T-helper 1 cell treated with Interleukin-12 subunit alpha and Interleukin-12 subunit beta and Interleukin-4 antibody, amounts not matched to agents 30 ng/mL and 1 ng/mL, for 36 hours (primary cell): ENCODE measurements around the gene ECHDC3. TPM values are rescaled to one million over a fixed set of nuclear protein-coding genes. Genes with fewer than 3 reads are reported as not detected.

ENCODE experiments used
- intact Hi-C: fragments of 100-400 bp; cut with micrococcal nuclease; formaldehyde crosslinking; loops from one replicate; pipeline ENCODE4 v1.15.1; 2024
- total RNA-seq: library from RNA; stranded (reverse); gene quantifications from 2 replicates; pipeline ENCODE4 v1.2.3, GENCODE V29; 2022

Gene ECHDC3
- total RNA-seq, 1 donor from 2014 or later = 0.49 TPM

DNA sequence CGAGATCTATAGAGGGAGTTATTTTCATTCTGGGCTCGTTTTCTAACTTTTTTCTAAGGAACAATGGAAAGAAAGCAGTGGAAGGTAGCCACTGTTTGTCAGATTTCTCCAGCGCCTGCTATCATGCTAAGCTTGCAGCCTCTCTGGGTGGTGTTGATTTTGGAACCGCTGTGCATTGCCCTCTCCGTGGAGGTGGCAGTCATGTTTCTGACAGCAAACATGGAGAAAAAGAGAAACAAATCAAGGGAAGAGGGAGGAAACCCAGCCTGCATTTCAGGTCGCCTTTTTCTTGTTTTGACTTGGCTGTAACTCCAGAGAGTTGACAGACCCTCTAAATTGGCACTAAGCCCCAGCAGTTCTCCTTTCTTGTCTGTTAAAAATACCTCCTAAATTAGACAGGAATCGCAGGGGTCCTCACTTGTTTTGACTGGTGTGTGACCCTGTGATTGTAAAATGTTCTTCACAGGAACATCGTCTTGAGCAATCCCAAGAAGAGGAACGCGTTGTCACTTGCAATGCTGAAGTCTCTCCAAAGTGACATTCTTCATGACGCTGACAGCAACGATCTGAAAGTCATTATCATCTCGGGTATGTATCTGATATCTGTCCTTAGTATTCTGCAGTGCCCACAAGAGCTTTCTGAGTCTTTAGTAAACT, 4.8 kb downstream of the ECHDC3 start:
- intact Hi-C loops = no loop called here

GRCh38 chr10:11748866-11749265, 6.7 kb downstream of the ECHDC3 start:
- intact Hi-C loops = no loop called here

GRCh38 chr10:11750420-11750819, 8.2 kb downstream of the ECHDC3 start:
- intact Hi-C loops = loop anchor here (10.0 kb wide), 1 partner anchor 416 kb away; no protein-coding TSS in a partner anchor

- intact Hi-C loops = loop anchor here (10.0 kb wide), 1 partner anchor 419 kb away; no protein-coding TSS in a partner anchor
These were observed 12.0 kb downstream of the ECHDC3 start for GRCh38 chr10:11754173-11754572.

DNA sequence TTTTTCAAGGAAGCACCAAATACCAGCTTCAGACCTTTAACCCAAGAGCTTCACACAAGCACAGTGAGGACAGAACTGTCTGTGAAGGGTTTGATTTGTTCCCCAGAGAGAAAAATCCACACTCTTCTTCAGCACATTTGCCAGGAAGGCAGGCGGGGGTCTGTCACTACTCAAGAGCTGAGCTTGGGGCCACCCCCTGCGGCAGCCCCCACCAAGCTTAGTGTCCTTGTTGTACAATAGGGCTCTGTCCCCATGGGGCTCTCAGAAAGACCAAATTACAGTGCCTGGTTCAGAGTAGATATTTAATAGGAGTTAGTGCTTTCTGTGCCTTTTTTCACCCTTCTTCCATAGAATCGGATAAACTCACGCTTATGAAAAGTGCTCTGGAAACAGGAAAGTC, 12.4 kb downstream of the ECHDC3 start:
- intact Hi-C loops = loop anchor here (10.0 kb wide), 1 partner anchor 420 kb away; no protein-coding TSS in a partner anchor

DNA sequence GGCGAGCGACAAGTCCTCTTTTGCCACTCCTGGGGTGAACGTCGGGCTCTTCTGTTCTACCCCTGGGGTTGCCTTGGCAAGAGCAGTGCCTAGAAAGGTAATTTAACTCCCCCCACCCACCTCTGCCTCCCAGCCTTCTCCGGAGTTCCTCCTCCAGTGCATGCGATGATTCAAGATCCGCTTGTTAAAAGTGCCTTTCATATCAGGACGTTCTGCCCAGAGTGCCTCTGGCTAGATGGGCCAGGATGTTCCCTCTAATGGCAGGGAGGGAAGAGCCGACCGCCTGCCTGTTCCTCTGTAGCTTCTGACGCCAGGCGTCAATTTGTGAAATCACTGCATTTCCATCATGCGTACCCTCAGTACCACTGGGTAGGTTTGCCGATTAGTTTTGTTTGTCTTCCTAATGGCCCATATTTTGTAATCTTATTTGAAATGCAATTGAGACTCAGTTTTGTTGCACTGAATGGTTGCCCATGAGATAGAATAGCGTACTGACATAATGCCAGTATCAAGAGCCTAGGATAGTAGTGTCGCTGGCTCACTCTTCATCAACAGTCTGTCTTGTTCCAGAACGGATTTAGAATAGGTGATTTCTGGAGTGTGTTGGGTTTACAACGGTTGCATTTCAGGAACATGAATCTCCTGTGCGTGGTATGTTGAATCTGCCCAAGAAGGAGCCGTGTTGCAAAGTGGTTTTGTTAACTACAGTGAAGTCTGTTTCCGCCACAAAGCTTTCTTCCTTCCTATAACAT, 13.5 kb downstream of the ECHDC3 start:
- intact Hi-C loops = loop anchor here (10.0 kb wide), 1 partner anchor 421 kb away; no protein-coding TSS in a partner anchor

DNA sequence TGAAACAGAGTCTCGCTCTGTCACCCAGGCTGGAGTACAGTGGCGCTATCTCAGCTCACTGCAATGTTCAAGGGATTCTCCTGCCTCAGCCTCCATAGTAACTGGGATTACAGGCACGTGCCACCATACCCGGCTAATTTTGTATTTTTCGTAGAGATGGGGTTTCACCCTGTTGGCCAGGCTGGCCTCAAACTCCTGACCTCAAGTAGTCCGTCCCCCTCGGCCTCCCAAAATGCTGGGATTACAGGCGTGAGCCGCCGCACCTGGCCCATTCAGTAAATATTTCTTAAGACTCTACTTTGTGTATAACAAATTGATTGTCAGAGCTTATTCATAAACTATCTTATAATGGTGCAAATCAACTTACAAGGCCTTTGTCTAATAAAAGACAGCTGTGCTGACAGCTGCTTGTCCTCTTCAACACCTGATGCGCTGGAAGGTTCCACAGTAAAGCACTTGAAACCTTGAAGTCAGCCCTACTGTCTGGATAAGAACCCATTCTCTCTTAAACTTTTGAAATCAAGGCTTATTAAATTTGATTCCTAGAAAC, 14.7 kb downstream of the ECHDC3 start:
- intact Hi-C loops = loop anchor here (10.0 kb wide), 1 partner anchor 422 kb away; no protein-coding TSS in a partner anchor

DNA sequence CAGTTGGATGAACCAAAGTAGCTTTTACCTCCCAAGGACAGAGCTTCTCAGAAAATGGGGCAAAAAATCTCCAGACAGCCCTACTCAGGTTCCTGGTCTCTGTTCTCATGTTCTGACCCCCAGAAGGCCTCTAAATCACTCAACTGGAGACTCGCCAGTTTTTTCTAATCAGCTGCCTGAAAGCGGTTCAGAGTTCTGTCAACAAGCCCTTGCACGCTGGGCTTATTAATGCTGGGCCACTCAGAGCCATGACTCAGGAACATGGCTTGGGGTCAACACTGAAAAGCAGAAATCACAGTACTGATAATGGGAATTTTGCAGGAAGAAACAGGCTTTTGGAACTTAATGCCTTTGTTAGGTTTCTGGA, 15.3 kb downstream of the ECHDC3 start:
- intact Hi-C loops = loop anchor here (10.0 kb wide), 1 partner anchor 423 kb away; no protein-coding TSS in a partner anchor

GRCh38 chr10:11757821-11758463, 15.8 kb downstream of the ECHDC3 start:
- intact Hi-C loops = loop anchor here (1.0 to 10.0 kb wide), 5 partner anchors 33 to 423 kb away; no protein-coding TSS in a partner anchor

DNA sequence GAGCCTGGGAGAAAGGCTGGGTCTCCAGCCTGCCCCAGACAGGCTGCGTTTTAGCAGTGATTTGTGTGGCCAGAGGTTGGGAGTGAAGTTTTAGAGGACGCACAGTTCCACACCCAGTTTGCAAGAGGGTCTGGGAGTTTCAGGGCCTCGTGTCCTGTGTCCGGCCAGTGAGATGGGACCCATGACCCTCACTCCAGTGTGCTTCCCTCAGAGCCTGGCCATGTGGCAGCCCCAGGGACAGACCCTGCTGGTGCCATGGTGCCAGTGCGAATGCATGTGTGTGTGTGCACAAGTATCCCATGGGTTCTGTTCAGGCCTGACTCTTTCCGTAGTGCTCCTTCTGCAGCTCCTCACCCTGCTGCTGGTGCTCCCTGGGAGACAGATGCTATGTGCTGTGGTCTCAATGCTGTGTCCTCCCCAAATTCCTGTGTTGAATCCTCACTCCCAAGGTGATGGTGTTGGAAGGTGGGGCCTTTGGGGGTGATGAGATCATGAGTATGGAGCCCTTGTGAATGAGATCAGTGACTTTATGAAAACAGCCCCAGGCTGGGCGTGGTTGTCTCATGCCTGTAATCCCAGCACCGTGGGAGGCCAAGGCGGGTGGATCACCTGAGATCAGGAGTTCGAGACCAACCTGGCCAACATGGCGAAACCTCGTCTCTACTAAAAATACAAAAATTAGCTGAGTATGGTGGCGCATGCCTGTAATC, 16.5 kb downstream of the ECHDC3 start:
- intact Hi-C loops = loop anchor here (1.0 to 10.0 kb wide), 5 partner anchors 33 to 424 kb away; no protein-coding TSS in a partner anchor

DNA sequence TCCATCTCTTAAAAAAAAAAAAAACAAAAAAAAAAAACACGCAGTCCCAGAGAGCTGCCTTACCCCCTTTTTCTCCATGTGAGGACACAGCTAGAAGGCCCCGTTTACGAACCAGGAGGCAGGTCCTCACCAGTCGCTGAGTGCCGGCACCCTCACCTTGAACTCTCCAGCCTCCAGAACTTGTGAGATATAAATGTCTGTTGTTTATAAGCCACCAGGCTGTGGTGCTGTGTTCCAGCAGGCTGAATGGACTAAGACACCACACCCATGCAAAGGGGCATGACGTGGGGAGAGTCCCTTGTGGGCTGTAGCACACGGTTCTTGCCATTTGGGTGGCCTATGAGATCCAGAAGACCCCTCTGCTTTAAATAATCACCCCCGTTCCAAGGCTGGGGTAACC, 17.2 kb downstream of the ECHDC3 start:
- intact Hi-C loops = loop anchor here (10.0 kb wide), 1 partner anchor 425 kb away; no protein-coding TSS in a partner anchor

GRCh38 chr10:11760151-11760550, 18.0 kb downstream of the ECHDC3 start:
- intact Hi-C loops = no loop called here

DNA sequence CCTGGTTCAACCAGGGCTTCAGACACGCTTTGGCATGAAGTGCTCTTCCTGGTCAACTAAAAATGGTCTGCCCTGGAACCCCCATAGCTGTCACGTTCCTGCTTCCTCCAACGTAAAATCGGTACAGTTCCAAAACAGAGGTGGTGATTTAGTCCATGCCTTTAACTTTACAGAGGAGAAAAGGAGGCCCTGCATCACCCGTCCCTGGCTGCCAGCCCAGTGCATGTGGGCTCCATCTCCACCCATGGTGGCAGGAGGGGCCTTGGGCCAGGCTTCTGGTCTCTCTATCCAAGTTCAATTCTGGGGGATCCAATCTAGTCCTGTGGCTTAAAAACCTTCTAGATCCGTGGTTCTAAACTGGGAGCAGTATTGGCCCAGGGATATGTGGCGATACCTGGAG, 18.7 kb downstream of the ECHDC3 start:
- intact Hi-C loops = no loop called here

GRCh38 chr10:11761431-11761830, 19.2 kb downstream of the ECHDC3 start:
- intact Hi-C loops = no loop called here

GRCh38 chr10:11762706-11763500, 20.7 kb downstream of the ECHDC3 start:
- intact Hi-C loops = no loop called here

GRCh38 chr10:11763501-11763861, 21.3 kb downstream of the ECHDC3 start:
- intact Hi-C loops = no loop called here

- intact Hi-C loops = no loop called here
These were observed 23.0 kb downstream of the ECHDC3 start for GRCh38 chr10:11765141-11765540.

- intact Hi-C loops = no loop called here
These were observed 30.6 kb downstream of the ECHDC3 start for GRCh38 chr10:11772575-11773288.

DNA sequence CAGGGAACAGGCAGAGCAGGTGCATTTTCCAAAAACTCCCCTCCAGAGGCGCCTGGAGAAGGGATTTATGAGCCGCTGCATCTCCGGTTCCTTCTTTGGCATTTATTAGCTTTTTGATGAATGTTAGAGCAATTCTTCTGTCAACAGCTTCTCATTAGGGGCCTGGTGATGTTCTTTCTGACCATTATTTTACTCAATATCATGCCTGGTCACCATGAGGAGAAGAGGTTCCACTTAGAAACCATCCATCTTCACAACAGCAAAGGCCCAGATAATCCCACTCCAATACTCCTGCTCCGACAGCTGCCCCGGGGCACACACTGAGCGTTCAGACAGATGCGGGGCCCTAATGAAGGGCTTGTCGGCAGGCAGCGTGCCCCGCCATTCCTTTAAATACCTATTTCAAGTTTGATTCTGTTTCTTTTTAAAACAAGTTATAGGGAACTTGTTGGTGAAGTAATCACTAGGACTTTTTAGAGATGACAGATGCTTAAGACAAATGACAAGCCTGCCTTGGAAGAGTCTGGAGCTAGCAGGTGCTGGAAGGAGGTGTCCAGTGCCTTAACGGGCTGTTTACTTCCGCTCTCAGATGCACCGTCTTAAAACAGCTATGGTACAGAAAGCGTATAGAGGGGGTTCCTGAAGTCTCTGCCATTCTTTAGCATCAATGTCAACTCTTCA, 31.7 kb downstream of the ECHDC3 start:
- intact Hi-C loops = no loop called here
